Measurements from ENCODE around the gene MYH9. TPM values are rescaled to one million over a fixed set of nuclear protein-coding genes. Genes with fewer than 3 reads are reported as not detected.

The MYH9 gene
- total RNA-seq, 2 experiments from 2014 or later, result 112 to 223 TPM

- intact Hi-C loops (cut with micrococcal nuclease; ENCODE audit: unreplicated experiment), result no loop called here
- H3K36me3 ChIP-seq (ENCODE audit: insufficient read depth, low read length), result no peaks in the 10 kb centered on the region
- POLR2A ChIA-PET, result no interaction called here
- CTCF ChIA-PET (ENCODE audit: unreplicated experiment), result no interaction called here
- no peak overlapping the region for H3K4me2 ChIP-seq (ENCODE audit: low read length)
- H3K9me2 ChIP-seq (ENCODE audit: insufficient read depth, low read length), result no peaks in the 10 kb centered on the region
- no peaks in the 10 kb centered on the region for H4K20me1 ChIP-seq (ENCODE audit: insufficient read depth, low read length)
- H3K79me2 ChIP-seq (ENCODE audit: insufficient read depth, low read depth, low read length), result no peaks in the 10 kb centered on the region
- H3K9me3 ChIP-seq (ENCODE audit: low read length), result peaks cover 21% of the 10 kb centered on the region
- no peak for TF ChIP-seq CTCF (conservative IDR thresholded peaks at IDR 0.05; ENCODE audit: low read length)
- no peak for TF ChIP-seq EZH2phosphoT487 (IDR thresholded peaks at IDR 0.05; ENCODE audit: borderline replicate concordance, low read depth, low read length)
- H3K4me1 ChIP-seq (ENCODE audit: insufficient read depth, low read length, poor library complexity, severe bottlenecking), result peaks cover 6% of the 10 kb centered on the region
- no peak overlapping the region for H3K27ac ChIP-seq (ENCODE audit: low read depth, low read length, poor library complexity, severe bottlenecking)
- BruUV-seq (replicated peaks), result no TSS peak
- H3K4me3 ChIP-seq (ENCODE audit: low read depth, low read length, poor library complexity, severe bottlenecking), result no peak overlapping the region
- H2AFZ ChIP-seq (ENCODE audit: low read length), result no peak overlapping the region
- DNase-seq (ENCODE audit: low spot score), result peak; percentile 11
Observed at GRCh38 chr22:36249160-36249559, 138.6 kb downstream of the MYH9 start.

- Histone ChIP-seq H3K79me2 (ENCODE audit: insufficient read depth, low read depth, low read length) (no peaks in the 10 kb centered on the region), H4K20me1 (ENCODE audit: insufficient read depth, low read length) (no peaks in the 10 kb centered on the region), H2AFZ (ENCODE audit: low read length) (no peak overlapping the region), H3K27ac (ENCODE audit: low read depth, low read length, poor library complexity, severe bottlenecking) (no peak overlapping the region), H3K9me3 (ENCODE audit: low read length) (peaks cover 21% of the 10 kb centered on the region), H3K4me1 (ENCODE audit: insufficient read depth, low read length, poor library complexity, severe bottlenecking) (peaks cover 1% of the 10 kb centered on the region), H3K4me3 (ENCODE audit: low read depth, low read length, poor library complexity, severe bottlenecking) (no peak overlapping the region), H3K9me2 (ENCODE audit: insufficient read depth, low read length) (no peaks in the 10 kb centered on the region), H3K36me3 (ENCODE audit: insufficient read depth, low read length) (no peaks in the 10 kb centered on the region), H3K4me2 (ENCODE audit: low read length) (no peak overlapping the region)
- no peak for DNase-seq (ENCODE audit: low spot score)
- no peak for TF ChIP-seq EZH2phosphoT487 (IDR thresholded peaks at IDR 0.05; ENCODE audit: borderline replicate concordance, low read depth, low read length)
- no peak for TF ChIP-seq CTCF (conservative IDR thresholded peaks at IDR 0.05; ENCODE audit: low read length)
- no TSS peak for BruUV-seq (replicated peaks)
- intact Hi-C loops (cut with micrococcal nuclease; ENCODE audit: unreplicated experiment), result no loop called here
- ChIA-PET CTCF (ENCODE audit: unreplicated experiment) (no interaction called here), POLR2A (no interaction called here)
Observed at GRCh38 chr22:36247955-36248354, 139.8 kb downstream of the MYH9 start.

- H3K9me2 ChIP-seq (ENCODE audit: insufficient read depth, low read length), result no peaks in the 10 kb centered on the region
- no peak for DNase-seq (ENCODE audit: low spot score)
- intact Hi-C loops (cut with micrococcal nuclease; ENCODE audit: unreplicated experiment), result no loop called here
- TF ChIP-seq EZH2phosphoT487 (IDR thresholded peaks at IDR 0.05; ENCODE audit: borderline replicate concordance, low read depth, low read length) (no peak), CTCF (conservative IDR thresholded peaks at IDR 0.05; ENCODE audit: low read length) (no peak)
- H3K9me3 ChIP-seq (ENCODE audit: low read length), result peaks cover 21% of the 10 kb centered on the region
- H3K36me3 ChIP-seq (ENCODE audit: insufficient read depth, low read length), result no peaks in the 10 kb centered on the region
- no peak overlapping the region for H3K4me2 ChIP-seq (ENCODE audit: low read length)
- no peak overlapping the region for H3K27ac ChIP-seq (ENCODE audit: low read depth, low read length, poor library complexity, severe bottlenecking)
- H3K4me1 ChIP-seq (ENCODE audit: insufficient read depth, low read length, poor library complexity, severe bottlenecking), result no peaks in the 10 kb centered on the region
- H2AFZ ChIP-seq (ENCODE audit: low read length), result no peak overlapping the region
- no peak overlapping the region for H3K4me3 ChIP-seq (ENCODE audit: low read depth, low read length, poor library complexity, severe bottlenecking)
- POLR2A ChIA-PET, result no interaction called here
- BruUV-seq (replicated peaks), result no TSS peak
- CTCF ChIA-PET (ENCODE audit: unreplicated experiment), result no interaction called here
- no peaks in the 10 kb centered on the region for H4K20me1 ChIP-seq (ENCODE audit: insufficient read depth, low read length)
- no peaks in the 10 kb centered on the region for H3K79me2 ChIP-seq (ENCODE audit: insufficient read depth, low read depth, low read length)
Observed at GRCh38 chr22:36246718-36247117, 141.0 kb downstream of the MYH9 start.
